Endothelial cell of umbilical vein (primary cell): ENCODE data around the gene MYDGF. TPM values are rescaled to one million over a fixed set of nuclear protein-coding genes. Genes with fewer than 3 reads are reported as not detected.

Experiments used
- BruUV-seq: library from RNA; stranded (reverse); fragments of 400-500 nt; replicated peaks from 2 replicates; lab custom pipeline; 2021; lab: Mats Ljungman, UMichigan
- CTCF ChIA-PET: fragments of 300-600, 350-600 bp; sonication (Branson Sonifier 250); formaldehyde crosslinking; loops from one replicate; lab custom pipeline; 2021; ENCODE audit warnings: antibody characterized with exemption, inconsistent platforms; lab: Charles Lee
- POLR2A ChIA-PET: fragments of 300-600, 350-600 bp; sonication (Branson Sonifier 250); formaldehyde crosslinking; loops from one replicate; lab custom pipeline; 2021; ENCODE audit warnings: antibody characterized with exemption, inconsistent platforms; lab: Charles Lee
- DNase-seq: peaks from one replicate; pipeline ENCODE4 v3.0.0-alpha.2; 2011; ENCODE audit warnings: low read depth, low spot score
- FAIRE-seq: peaks from 2 replicates; lab custom pipeline; 2011; peaks lifted over from hg19 to GRCh38; lab: Jason Lieb, UNC
- H2AFZ ChIP-seq: 2 replicates; pipeline ENCODE4 v1.6.0; 2012; ENCODE audit warnings: low read depth, low read length, control low read depth, inconsistent platforms
- H3K27ac ChIP-seq: 2 replicates; pipeline ENCODE4 v1.5.1; 2011; ENCODE audit warnings: low read depth, mild to moderate bottlenecking, control low read depth, low read length, moderate library complexity; ENCODE audit not compliant: insufficient read depth
- H3K27me3 ChIP-seq, 2 experiments: 2 replicates each; pipeline versions ENCODE4 v1.6.0 to v1.6.1; 2011; ENCODE audit warnings: low read length in 2 of 2, mixed read lengths in 1 of 2; ENCODE audit not compliant: control insufficient read depth in 2 of 2, insufficient read depth in 2 of 2
- H3K36me3 ChIP-seq, 2 experiments: 2 replicates in 1 of 2; 3 replicates in 1 of 2; pipeline ENCODE4 v1.5.1; 2011; ENCODE audit warnings: low read length in 2 of 2, mild to moderate bottlenecking in 1 of 2, moderate library complexity in 1 of 2; ENCODE audit not compliant: control insufficient read depth in 2 of 2, insufficient read depth in 2 of 2; ENCODE audit errors: extremely low read depth in 1 of 2
- H3K4me1 ChIP-seq: 3 replicates; pipeline ENCODE4 v1.5.1; 2011; ENCODE audit warnings: mild to moderate bottlenecking, low read length; ENCODE audit not compliant: control insufficient read depth, insufficient read depth; ENCODE audit errors: extremely low read depth
- H3K4me2 ChIP-seq: 2 replicates; pipeline ENCODE4 v1.6.1; 2011; ENCODE audit warnings: low read length, control low read depth, mixed read lengths; ENCODE audit not compliant: insufficient read depth
- H3K4me3 ChIP-seq, 3 experiments: fragments of 200-600 bp in 1 of 3; sonication (generic), shearing (Covaris generic) in 1 of 3; replicated peaks in 1 of 3; 2 replicates each; pipeline ENCODE4 v1.5.1; 2011 to 2016; ENCODE audit warnings: control low read depth in 3 of 3, low read length in 3 of 3, mild to moderate bottlenecking in 2 of 3, inconsistent platforms in 1 of 3, low read depth in 1 of 3, moderate library complexity in 1 of 3; ENCODE audit not compliant: insufficient read depth in 1 of 3
- H3K79me2 ChIP-seq: 2 replicates; pipeline ENCODE4 v1.6.0; 2012; ENCODE audit warnings: low read length, inconsistent platforms; ENCODE audit not compliant: control insufficient read depth, insufficient read depth
- H3K9ac ChIP-seq: replicated peaks from 2 replicates; pipeline ENCODE3; 2011; ENCODE audit warnings: low read length, control low read depth; ENCODE audit not compliant: insufficient read depth; ENCODE audit errors: extremely low read depth
- H3K9me1 ChIP-seq: replicated peaks from 3 replicates; pipeline ENCODE4 v1.6.0; 2011; ENCODE audit warnings: mild to moderate bottlenecking, low read length; ENCODE audit not compliant: control insufficient read depth, insufficient read depth; ENCODE audit errors: extremely low read depth
- H3K9me3 ChIP-seq: replicated peaks from 2 replicates; pipeline ENCODE4 v1.5.1; 2012; ENCODE audit warnings: low read length, inconsistent platforms; ENCODE audit not compliant: control insufficient read depth, insufficient read depth
- H4K20me1 ChIP-seq: replicated peaks from 2 replicates; pipeline ENCODE3; 2011; ENCODE audit warnings: mild to moderate bottlenecking, low read length; ENCODE audit not compliant: control insufficient read depth, insufficient read depth; ENCODE audit errors: extremely low read depth
- CTCF ChIP-seq, 2 donors: IDR thresholded peaks; 1 replicate in 1 of 2; 2 replicates in 1 of 2; pipeline ENCODE4 v1.5.1; 2011; ENCODE audit warnings: low read length in 2 of 2, mild to moderate bottlenecking in 2 of 2, moderate library complexity in 2 of 2, control low read depth in 1 of 2, inconsistent platforms in 1 of 2, low read depth in 1 of 2; ENCODE audit not compliant: insufficient read depth in 1 of 2; ENCODE audit errors: extremely low read depth in 1 of 2
- EZH2 ChIP-seq: IDR thresholded peaks from 2 replicates; pipeline ENCODE4 v1.6.1; 2012; ENCODE audit warnings: borderline replicate concordance, low read depth, mild to moderate bottlenecking, moderate library complexity, low read length, inconsistent platforms; ENCODE audit not compliant: severe bottlenecking
- FOS ChIP-seq: IDR thresholded peaks from 2 replicates; pipeline ENCODE4 v1.6.1; 2011; ENCODE audit warnings: mild to moderate bottlenecking, low read length, moderate library complexity, borderline replicate concordance; ENCODE audit not compliant: insufficient read depth
- GATA2 ChIP-seq: IDR thresholded peaks from 2 replicates; pipeline ENCODE4 v1.7.0; 2011; ENCODE audit warnings: low read depth, mild to moderate bottlenecking, moderate library complexity, mixed read lengths, low read length; ENCODE audit not compliant: insufficient read length, insufficient read depth
- JUN ChIP-seq: IDR thresholded peaks from 2 replicates; pipeline ENCODE4 v1.6.1; 2011; ENCODE audit warnings: borderline replicate concordance, low read depth; ENCODE audit not compliant: insufficient read length, insufficient read depth
- MAX ChIP-seq: IDR thresholded peaks from 2 replicates; pipeline ENCODE4 v1.6.1; 2011; ENCODE audit not compliant: insufficient read depth, insufficient read length
- MYC ChIP-seq: IDR thresholded peaks from one replicate; pipeline ENCODE4 v1.6.1; 2011; ENCODE audit warnings: mild to moderate bottlenecking, low read depth, low read length
- POLR2A ChIP-seq: IDR thresholded peaks from 2 replicates; pipeline ENCODE4 v1.6.1; 2012; ENCODE audit warnings: low read depth, mild to moderate bottlenecking, control low read depth, low read length
- POLR2AphosphoS5 ChIP-seq: IDR thresholded peaks from 2 replicates; pipeline ENCODE4 v1.6.1; 2012; ENCODE audit warnings: low read depth, mild to moderate bottlenecking, control low read depth, low read length, moderate library complexity; ENCODE audit not compliant: insufficient read depth
- dilution Hi-C: fragments of 300-500 bp; cut with MboI; formaldehyde crosslinking; loops from one replicate; pipeline ENCODE4 v1.15.0; 2019; ENCODE audit warnings: low sequenced_read_pairs; ENCODE audit not compliant: extremely low pct_ligation_motif_present
- intact Hi-C: fragments of 100-400 bp; cut with micrococcal nuclease; formaldehyde crosslinking; loops from one replicate; pipeline ENCODE4 v1.10.0; 2022
- polyA plus RNA-seq, 4 experiments: library from polyadenylated mRNA; depleted of rRNA in 3 of 4; stranded (reverse) in 3 of 4; unstranded in 1 of 4; fragments of >200 nt; gene quantifications; 2 replicates each; pipeline versions ENCODE4 v1.2.1 to v1.2.3, GENCODE V29; 2011 to 2012; ENCODE audit warnings: missing spikeins in 1 of 4
- total RNA-seq: library from RNA; stranded (reverse); gene quantifications from 2 replicates; pipeline ENCODE4 v1.2.3, GENCODE V29; 2021

The MYDGF gene
- total and polyA plus RNA-seq, 2 donors (not counting 3 experiments of a cell fraction or from before 2014, with no cell fraction given): 191 to 337 TPM

GRCh38 chr19:4717191-4717965, 47.2 kb upstream of the MYDGF start:
- BruUV-seq: no TSS peak

More at GRCh38 chr19:4717191-4717965, 47.2 kb upstream of the MYDGF start:
- H3K27me3 ChIP-seq: no peaks in the 10 kb centered on the region
- H3K4me2 ChIP-seq: peak overlapping the region; percentile 23
- H3K4me3 ChIP-seq: no peak overlapping the region
- peak; percentile 69 for DNase-seq
- CTCF ChIA-PET: interaction anchor here (0.5 to 2.0 kb wide), 4 partner anchors 40 to 190 kb away, joined by 3 to 5 read pairs (median 4); no protein-coding TSS in a partner anchor
- H3K9me1 ChIP-seq: no peaks in the 10 kb centered on the region
- peak; percentile 92 for FAIRE-seq
- peaks cover 48% of the 10 kb centered on the region for H3K4me1 ChIP-seq
- intact Hi-C loops (loop anchor here (1.0 kb wide), 1 partner anchor 21 kb away; no protein-coding TSS in a partner anchor), dilution Hi-C loops (no loop called here)
- no peaks in the 10 kb centered on the region for H3K9me3 ChIP-seq
- H3K36me3 ChIP-seq: peaks cover 12 to 41% of the 10 kb centered on the region in 2 experiments
- H4K20me1 ChIP-seq: no peaks in the 10 kb centered on the region
- peak; percentile 89 for TF ChIP-seq POLR2AphosphoS5
- no peak for TF ChIP-seq EZH2
- TF ChIP-seq CTCF (IDR thresholded peaks at IDR 0.05; ENCODE audit: extremely low read depth in 1 of 2, insufficient read depth in 1 of 2, low read depth in 1 of 2, low read length in 2 of 2): no peak
- no peak for TF ChIP-seq MYC
- TF ChIP-seq FOS: no peak
- peak; percentile 93 for TF ChIP-seq GATA2
- TF ChIP-seq POLR2A: peak; percentile 70
- no peak for TF ChIP-seq MAX
- no peak for TF ChIP-seq JUN
- peak overlapping the region; percentile 18 for H3K9ac ChIP-seq
- peak overlapping the region; percentile 68 for H3K27ac ChIP-seq
- H3K79me2 ChIP-seq: peaks cover 43% of the 10 kb centered on the region
- POLR2A ChIA-PET: interaction anchor here (0.6 to 0.9 kb wide), 4 partner anchors 65 to 256 kb away, joined by 3 to 4 read pairs (median 3); no protein-coding TSS in a partner anchor
- no peak overlapping the region for H2AFZ ChIP-seq
